GM12878 (cell line): Measurements from ENCODE around the gene EPHA1. TPM values are rescaled to one million over a fixed set of nuclear protein-coding genes. Genes with fewer than 3 reads are reported as not detected.
A peak's percentile ranks its signal among the peaks of the same experiment; 100 is the strongest.

Experiments
- EP300 ChIP-seq, 2 experiments: fragments of 150-350 bp in 1 of 2; IDR thresholded peaks; 2 replicates each; pipeline ENCODE4 v1.6.1; 2011 to 2012; ENCODE audit warnings: low read depth in 2 of 2, low read length in 2 of 2, borderline replicate concordance in 1 of 2, improper control_type of control experiment in 1 of 2, inconsistent platforms in 1 of 2; ENCODE audit not compliant: control insufficient read depth in 1 of 2
- HDGF ChIP-seq: fragments of 450-650 bp; IDR thresholded peaks from 2 replicates; pipeline ENCODE4 v1.6.1; 2016; ENCODE audit warnings: antibody characterized with exemption
- MEF2B ChIP-seq: fragments of 450-650 bp; IDR thresholded peaks from 2 replicates; pipeline ENCODE4 v1.6.1; 2018; ENCODE audit warnings: mild to moderate bottlenecking, moderate library complexity; ENCODE audit not compliant: partially characterized antibody, poor library complexity, severe bottlenecking
- PBX3 ChIP-seq: IDR thresholded peaks from 2 replicates; pipeline ENCODE4 v1.6.1; 2011; ENCODE audit warnings: mild to moderate bottlenecking, low read depth, low read length, moderate library complexity; ENCODE audit not compliant: insufficient replicate concordance
- WRNIP1 ChIP-seq: IDR thresholded peaks from 2 replicates; pipeline ENCODE4 v1.6.1; 2011; ENCODE audit warnings: low read depth, low read length, improper control_type of control experiment, borderline replicate concordance
- ZNF384 ChIP-seq: IDR thresholded peaks from 2 replicates; pipeline ENCODE4 v1.6.1; 2012; ENCODE audit warnings: low read depth, mild to moderate bottlenecking, low read length, improper control_type of control experiment, borderline replicate concordance
- polyA plus RNA-seq, 11 experiments: library from polyadenylated mRNA; depleted of rRNA in 4 of 11; unstranded in 6 of 11; stranded (reverse) in 5 of 11; fragments of >200 nt; fragmentation: Nextera tagmentation in 4 of 11; fragmentation: Illumina TruSeq in 1 of 11; extraction: Ambion mirVana in 4 of 11; extraction: Trizol in 1 of 11; gene quantifications; 1 replicate in 1 of 11; 2 replicates in 10 of 11; pipeline versions ENCODE4 v1.2.1 to v1.2.3, GENCODE V29; 2011 to 2016; ENCODE audit warnings: inconsistent platforms in 2 of 11, missing spikeins in 2 of 11, low read depth in 1 of 11
- total RNA-seq, 4 experiments: library from RNA; depleted of rRNA in 3 of 4; stranded (reverse); fragments of >200 nt in 3 of 4; fragmentation: Illumina TruSeq in 1 of 4; extraction: Trizol in 1 of 4; gene quantifications; 2 replicates each; pipeline versions ENCODE4 v1.2.1 to v1.2.3, GENCODE V29; 2013 to 2021
- TF ChIP-seq, protein P1 (sequence below): fragments of 450-650 bp; IDR thresholded peaks from 2 replicates; pipeline ENCODE4 v1.6.1; 2017; ENCODE audit warnings: borderline replicate concordance

EPHA1 gene
- total and polyA plus RNA-seq, 10 of the 15 experiments (the other 5 are each of a cell fraction or from before 2014, with no cell fraction given), result 0.11 to 0.35 (median 0.24) TPM; not detected in 6

DNA sequence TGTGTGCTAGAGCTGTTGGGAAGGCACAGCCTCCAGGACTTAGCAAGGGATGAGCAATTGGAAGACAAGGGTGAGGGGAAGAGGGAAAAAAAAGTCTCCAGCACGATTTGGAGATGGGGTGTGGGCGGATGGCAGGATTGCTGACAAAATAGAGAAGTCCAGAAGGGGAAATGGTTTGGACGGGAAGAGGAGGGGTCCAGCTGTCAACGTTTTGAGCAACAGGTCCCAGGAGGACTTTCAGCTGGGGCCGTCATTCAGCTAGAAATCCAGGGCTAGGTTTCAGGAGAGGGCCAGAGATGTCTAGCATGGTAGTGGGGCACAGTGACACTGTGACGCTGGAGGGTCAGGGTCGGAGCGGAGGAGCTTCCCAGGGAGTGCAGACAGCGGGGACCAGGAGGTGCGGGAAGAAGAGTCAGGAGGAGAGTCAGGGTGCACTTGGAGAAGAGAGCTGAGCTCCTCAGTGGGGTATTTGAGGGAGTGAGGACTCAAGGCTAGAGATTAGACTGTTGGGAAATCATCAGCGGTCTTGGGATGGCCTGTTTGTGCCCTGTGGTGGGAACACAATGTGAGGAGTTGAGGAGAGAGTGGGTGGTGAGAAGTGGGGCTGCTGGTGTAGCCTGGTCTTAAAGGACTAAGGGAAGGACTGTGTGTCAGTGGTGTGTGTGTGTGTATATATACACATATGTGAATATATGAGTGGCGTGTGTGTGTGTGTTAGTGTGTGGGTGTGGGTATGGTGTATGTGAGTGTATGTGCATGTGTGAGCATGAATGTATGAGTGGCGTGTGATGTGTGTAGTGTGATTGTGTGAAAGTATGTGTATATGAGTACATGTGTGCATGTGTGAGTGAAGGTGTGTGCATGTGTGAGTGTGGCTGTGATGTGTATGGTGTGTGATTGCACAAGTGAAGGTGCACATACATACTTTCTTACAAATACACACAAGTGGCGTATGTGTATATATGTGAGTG lies 23.7 kb downstream of the EPHA1 start (continued):
- TF ChIP-seq PBX3 (peak; percentile 52), ZNF384 (no peak), EP300 (IDR thresholded peaks at IDR 0.05; ENCODE audit: borderline replicate concordance in 1 of 2, control insufficient read depth in 1 of 2, low read depth in 2 of 2, low read length in 2 of 2) (no peak), HDGF (peak; percentile 55), MEF2B (no peak), WRNIP1 (no peak)
- TF ChIP-seq, protein P1, sequence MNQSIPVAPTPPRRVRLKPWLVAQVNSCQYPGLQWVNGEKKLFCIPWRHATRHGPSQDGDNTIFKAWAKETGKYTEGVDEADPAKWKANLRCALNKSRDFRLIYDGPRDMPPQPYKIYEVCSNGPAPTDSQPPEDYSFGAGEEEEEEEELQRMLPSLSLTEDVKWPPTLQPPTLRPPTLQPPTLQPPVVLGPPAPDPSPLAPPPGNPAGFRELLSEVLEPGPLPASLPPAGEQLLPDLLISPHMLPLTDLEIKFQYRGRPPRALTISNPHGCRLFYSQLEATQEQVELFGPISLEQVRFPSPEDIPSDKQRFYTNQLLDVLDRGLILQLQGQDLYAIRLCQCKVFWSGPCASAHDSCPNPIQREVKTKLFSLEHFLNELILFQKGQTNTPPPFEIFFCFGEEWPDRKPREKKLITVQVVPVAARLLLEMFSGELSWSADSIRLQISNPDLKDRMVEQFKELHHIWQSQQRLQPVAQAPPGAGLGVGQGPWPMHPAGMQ, result no peak
